ENCODE results near the gene IFI27. TPM values are rescaled to one million over a fixed set of nuclear protein-coding genes. Genes with fewer than 3 reads are reported as not detected.

IFI27 gene
- total RNA-seq, 4 donors from 2014 or later = 118 to 502 (median 368) TPM

DNA sequence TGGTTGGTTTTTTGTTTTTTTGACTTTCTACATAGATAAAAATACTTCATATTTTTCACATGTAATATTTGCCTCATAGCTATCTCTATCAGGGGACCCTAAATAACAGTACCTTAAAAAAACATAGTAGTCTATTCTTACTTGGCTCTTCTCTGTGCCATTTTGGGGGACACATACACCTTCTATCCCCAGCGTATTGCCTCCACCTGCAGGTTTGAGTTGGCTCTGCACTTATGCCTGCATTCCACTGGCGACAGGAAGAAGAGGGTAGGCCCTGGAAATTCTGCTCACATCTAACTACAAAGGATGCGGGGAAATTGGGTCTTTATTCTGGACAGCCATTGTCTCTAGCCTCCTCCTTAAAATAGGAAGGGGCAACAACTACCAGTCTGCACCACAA is 32.7 kb downstream of the IFI27 start:
- Histone ChIP-seq H3K4me3 (no peak overlapping the region), H3K27me3 (peaks cover 0 to under 1% of the 10 kb centered on the region in 2 donors), H3K27ac (no peak overlapping the region), H3K4me1 (peaks cover 0 to 3% (median 0%) of the 10 kb centered on the region in 4 donors), H3K9me3 (no peaks in the 10 kb centered on the region), H3K36me3 (no peaks in the 10 kb centered on the region)
- WGBS, 2 donors = 56 to 76% methylated on average over 3 of the region's 3 CpGs
- TF ChIP-seq POLR2A (IDR thresholded peaks at IDR 0.05) (no peak), EP300 (IDR thresholded peaks at IDR 0.05) (no peak)
- TF ChIP-seq, protein P1, sequence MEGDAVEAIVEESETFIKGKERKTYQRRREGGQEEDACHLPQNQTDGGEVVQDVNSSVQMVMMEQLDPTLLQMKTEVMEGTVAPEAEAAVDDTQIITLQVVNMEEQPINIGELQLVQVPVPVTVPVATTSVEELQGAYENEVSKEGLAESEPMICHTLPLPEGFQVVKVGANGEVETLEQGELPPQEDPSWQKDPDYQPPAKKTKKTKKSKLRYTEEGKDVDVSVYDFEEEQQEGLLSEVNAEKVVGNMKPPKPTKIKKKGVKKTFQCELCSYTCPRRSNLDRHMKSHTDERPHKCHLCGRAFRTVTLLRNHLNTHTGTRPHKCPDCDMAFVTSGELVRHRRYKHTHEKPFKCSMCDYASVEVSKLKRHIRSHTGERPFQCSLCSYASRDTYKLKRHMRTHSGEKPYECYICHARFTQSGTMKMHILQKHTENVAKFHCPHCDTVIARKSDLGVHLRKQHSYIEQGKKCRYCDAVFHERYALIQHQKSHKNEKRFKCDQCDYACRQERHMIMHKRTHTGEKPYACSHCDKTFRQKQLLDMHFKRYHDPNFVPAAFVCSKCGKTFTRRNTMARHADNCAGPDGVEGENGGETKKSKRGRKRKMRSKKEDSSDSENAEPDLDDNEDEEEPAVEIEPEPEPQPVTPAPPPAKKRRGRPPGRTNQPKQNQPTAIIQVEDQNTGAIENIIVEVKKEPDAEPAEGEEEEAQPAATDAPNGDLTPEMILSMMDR (IDR thresholded peaks at IDR 0.05) = no peak
- DNase-seq (ENCODE audit: low spot score in 2 of 2) = no peak

DNA sequence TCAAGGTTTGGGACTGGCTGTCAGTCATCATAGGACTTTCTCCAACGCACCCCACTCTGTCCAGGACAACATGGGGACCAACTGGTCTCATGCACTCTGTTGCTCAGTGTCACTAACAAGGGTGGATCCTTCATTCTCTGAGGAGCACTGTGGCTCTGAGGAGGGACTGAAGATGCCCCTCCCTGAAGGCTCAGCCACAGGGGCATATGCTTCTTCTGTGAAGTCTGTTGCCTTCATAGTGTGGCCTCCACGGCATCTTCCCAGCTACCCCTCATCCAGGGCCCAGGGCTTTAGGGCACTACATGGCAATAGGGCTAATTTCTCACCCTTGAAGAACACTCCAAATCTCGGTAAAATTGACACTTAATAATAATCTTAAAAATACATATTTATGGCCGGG is 33.2 kb downstream of the IFI27 start:
- no peaks in the 10 kb centered on the region for H3K27me3 ChIP-seq
- peaks cover 0 to 3% (median 0%) of the 10 kb centered on the region in 4 donors for H3K4me1 ChIP-seq
- H3K4me3 ChIP-seq = no peak overlapping the region
- no peaks in the 10 kb centered on the region for H3K9me3 ChIP-seq
- no peak for TF ChIP-seq POLR2A (IDR thresholded peaks at IDR 0.05)
- no peak for DNase-seq (ENCODE audit: low spot score in 2 of 2)
- WGBS, 2 donors = 88 to 96% methylated on average over 4 of the region's 4 CpGs
- H3K27ac ChIP-seq = no peak overlapping the region
- no peaks in the 10 kb centered on the region for H3K36me3 ChIP-seq

DNA sequence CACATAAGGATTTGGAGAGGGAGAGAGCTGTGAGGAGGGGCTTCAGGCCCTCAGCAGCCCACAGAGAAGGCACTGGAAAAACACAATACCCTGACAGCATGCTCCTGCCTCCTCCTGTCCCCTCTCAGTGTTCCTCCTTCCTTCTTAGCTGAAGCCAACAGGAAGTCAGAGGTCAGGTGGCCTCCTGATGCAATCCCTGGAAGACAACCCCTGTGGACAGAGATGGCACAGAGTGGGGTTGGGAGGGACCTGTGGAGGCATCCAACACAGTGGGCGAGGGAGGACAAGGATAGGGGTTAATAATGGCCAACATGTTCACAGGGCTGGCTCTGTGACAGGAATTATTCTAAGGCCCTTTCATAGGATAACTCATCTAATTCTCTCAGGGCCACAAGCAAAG is 34.2 kb downstream of the IFI27 start:
- Histone ChIP-seq H3K27ac (no peak overlapping the region), H3K4me3 (no peak overlapping the region), H3K4me1 (peaks cover 0 to 3% (median 0%) of the 10 kb centered on the region in 4 donors), H3K27me3 (no peaks in the 10 kb centered on the region), H3K9me3 (no peaks in the 10 kb centered on the region), H3K36me3 (no peaks in the 10 kb centered on the region)
- TF ChIP-seq, protein P1 (IDR thresholded peaks at IDR 0.05) = no peak
- DNase-seq (ENCODE audit: low spot score in 2 of 2) = no peak
- WGBS, 2 donors = 50 to 72% methylated on average over 1 of the region's 1 CpG

DNA sequence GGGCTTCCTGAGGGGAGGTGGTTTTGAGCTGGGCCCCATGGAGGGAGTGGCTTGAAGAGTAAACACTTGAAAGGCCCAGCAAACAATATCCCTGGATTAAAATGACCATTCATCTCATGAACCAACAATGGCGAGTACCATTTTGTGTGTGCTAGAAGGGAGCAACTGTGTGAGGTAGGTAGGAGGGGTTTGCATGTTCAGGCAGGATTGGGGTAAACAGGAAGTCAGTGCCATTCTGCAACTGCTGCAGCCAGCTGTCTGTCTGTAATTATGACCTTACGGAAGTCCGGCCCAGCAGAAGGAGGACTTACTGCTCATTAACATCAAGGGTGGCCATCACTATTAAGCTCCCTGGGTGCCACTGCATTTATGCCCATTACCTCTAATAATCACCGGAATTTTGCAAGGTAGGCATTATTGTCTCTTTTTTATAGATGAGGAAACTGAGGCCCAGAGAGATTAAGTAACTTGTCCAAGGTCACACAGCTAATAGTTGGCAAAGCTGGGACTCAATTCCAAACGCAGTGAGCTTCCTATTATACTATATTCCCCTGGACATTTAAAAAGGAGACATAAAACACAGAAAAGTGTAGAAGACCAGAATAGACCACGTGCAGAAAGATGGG is 35.5 kb downstream of the IFI27 start:
- no peaks in the 10 kb centered on the region for H3K9me3 ChIP-seq
- peaks cover 0 to 3% (median 0%) of the 10 kb centered on the region in 4 donors for H3K4me1 ChIP-seq
- WGBS, 2 donors = 53 to 81% methylated on average over 6 of the region's 6 CpGs
- no peak overlapping the region for H3K4me3 ChIP-seq
- no peak overlapping the region for H3K27ac ChIP-seq
- no peaks in the 10 kb centered on the region for H3K27me3 ChIP-seq
- DNase-seq (ENCODE audit: low spot score in 2 of 2) = no peak
- TF ChIP-seq, protein P1 (IDR thresholded peaks at IDR 0.05) = no peak
- TF ChIP-seq EP300 (IDR thresholded peaks at IDR 0.05) = no peak
- no peak for TF ChIP-seq POLR2A (IDR thresholded peaks at IDR 0.05)
- no peaks in the 10 kb centered on the region for H3K36me3 ChIP-seq

DNA sequence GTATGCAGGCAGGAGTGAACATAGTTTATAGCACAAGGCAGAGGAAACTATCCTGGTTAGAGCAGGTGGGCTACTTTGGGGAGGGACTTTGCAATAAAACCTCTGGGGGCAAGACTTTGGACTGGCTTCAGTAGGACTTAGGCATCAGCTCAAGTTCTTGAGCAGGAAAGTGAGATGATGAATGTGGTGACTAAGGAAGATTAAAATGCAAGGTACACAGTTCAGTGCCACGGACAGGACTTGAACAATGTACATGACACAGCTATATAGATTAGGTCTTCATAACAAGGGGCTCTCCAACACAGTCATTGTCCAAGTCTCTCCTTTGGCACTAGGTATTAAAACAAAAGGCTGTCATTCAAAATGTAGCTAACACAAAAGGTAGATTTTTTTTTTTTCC is 42.1 kb downstream of the IFI27 start:
- Histone ChIP-seq H3K27ac (no peak overlapping the region), H3K4me3 (no peak overlapping the region), H3K36me3 (no peaks in the 10 kb centered on the region), H3K4me1 (no peaks in the 10 kb centered on the region), H3K9me3 (no peaks in the 10 kb centered on the region), H3K27me3 (peaks cover 0 to 5% of the 10 kb centered on the region in 2 donors)
- TF ChIP-seq, protein P1 (IDR thresholded peaks at IDR 0.05) = no peak
- TF ChIP-seq POLR2A (IDR thresholded peaks at IDR 0.05) = no peak
- no peak for TF ChIP-seq EP300 (IDR thresholded peaks at IDR 0.05)
- DNase-seq (ENCODE audit: low spot score in 2 of 2) = no peak
- 87 to 94% methylated on average over 1 of the region's 1 CpG for WGBS, 2 donors
